CD4-positive, alpha-beta T cell (primary cell): ENCODE data around the gene PDIA4. TPM values are rescaled to one million over a fixed set of nuclear protein-coding genes. Genes with fewer than 3 reads are reported as not detected.
"Not testable (repeated sequence)": the region's sequence is repeated elsewhere in the genome, so short reads cannot be mapped to it uniquely, and the experiment has no call there.

Source experiments
- ATAC-seq: fragments of 200-7000 bp; cut with Tn5 transposase; one replicate; pipeline ENCODE4 v1.10.0; 2022; ENCODE audit warnings: mild to moderate bottlenecking; ENCODE audit not compliant: poor library complexity
- CTCF ChIA-PET: fragments of 350-600 bp; sonication (Branson Sonifier 250); formaldehyde crosslinking; loops from one replicate; lab custom pipeline; 2021; ENCODE audit warnings: antibody characterized with exemption, inconsistent platforms; lab: Charles Lee
- POLR2A ChIA-PET: fragments of 350-600 bp; sonication (Branson Sonifier 250); formaldehyde crosslinking; loops from one replicate; lab custom pipeline; 2021; ENCODE audit warnings: antibody characterized with exemption, inconsistent platforms; lab: Charles Lee
- DNase-seq, 14 experiments: peaks; one replicate each; pipeline ENCODE4 v3.0.0-alpha.2; 2013 to 2020; ENCODE audit warnings: mixed read lengths in 2 of 14
- H3K27ac ChIP-seq, 2 donors: one replicate each; pipeline versions ENCODE4 v1.5.1 to v1.7.0; 2013; ENCODE audit warnings: low read length in 2 of 2, low read depth in 1 of 2, mild to moderate bottlenecking in 1 of 2
- H3K27me3 ChIP-seq, 2 experiments: 1 replicate in 1 of 2; 2 replicates in 1 of 2; pipeline versions ENCODE4 v1.6.1 to v1.7.0; 2013; ENCODE audit warnings: low read length in 2 of 2, control low read depth in 1 of 2, mild to moderate bottlenecking in 1 of 2, moderate library complexity in 1 of 2; ENCODE audit not compliant: insufficient read depth in 2 of 2, control insufficient read depth in 1 of 2
- H3K36me3 ChIP-seq: one replicate; pipeline ENCODE4 v1.6.1; 2013; ENCODE audit warnings: low read length, control low read depth; ENCODE audit not compliant: insufficient read depth
- H3K4me1 ChIP-seq: one replicate; pipeline ENCODE4 v1.6.1; 2013; ENCODE audit warnings: low read length, control low read depth; ENCODE audit not compliant: insufficient read depth
- H3K4me3 ChIP-seq: one replicate; pipeline ENCODE4 v1.5.1; 2013; ENCODE audit warnings: mild to moderate bottlenecking, low read length, moderate library complexity
- H3K9me3 ChIP-seq, 2 experiments: 1 replicate in 1 of 2; 2 replicates in 1 of 2; pipeline versions ENCODE4 v1.6.1 to v1.7.0; 2013; ENCODE audit warnings: low read length in 2 of 2, mild to moderate bottlenecking in 2 of 2, control low read depth in 1 of 2, moderate library complexity in 1 of 2; ENCODE audit not compliant: control insufficient read depth in 1 of 2, insufficient read depth in 1 of 2
- H3K27ac Mint-ChIP-seq: one replicate; pipeline ENCODE4 v1.8.0; 2020; ENCODE audit warnings: mixed read lengths
- H3K27me3 Mint-ChIP-seq: one replicate; pipeline ENCODE4 v1.8.0; 2021; ENCODE audit warnings: mixed read lengths
- H3K36me3 Mint-ChIP-seq: one replicate; pipeline ENCODE4 v1.8.0; 2021; ENCODE audit warnings: low read depth, mixed read lengths
- H3K4me1 Mint-ChIP-seq: one replicate; pipeline ENCODE4 v1.8.0; 2021; ENCODE audit warnings: low read depth, mixed read lengths
- H3K4me3 Mint-ChIP-seq: one replicate; pipeline ENCODE4 v1.8.0; 2020; ENCODE audit warnings: mild to moderate bottlenecking, mixed read lengths
- H3K9me3 Mint-ChIP-seq: one replicate; pipeline ENCODE4 v1.8.0; 2020; ENCODE audit warnings: mixed read lengths
- CTCF ChIP-seq: fragments of 200-600 bp; IDR thresholded peaks from one replicate; pipeline ENCODE4 v1.8.0; 2022; ENCODE audit warnings: antibody characterized with exemption, mild to moderate bottlenecking
- intact Hi-C, 2 experiments: fragments of 100-400 bp; cut with DNase I in 1 of 2; cut with micrococcal nuclease in 1 of 2; formaldehyde crosslinking; loops; one replicate each; pipeline versions ENCODE4 v1.15.1 to v1.9.0; 2023 to 2025; cut with DNase I, micrococcal nuclease
- total RNA-seq, 174 experiments: library from RNA in 2 of 174; stranded (reverse) in 2 of 174; gene quantifications; one replicate each; pipeline ENCODE4 v1.2.3 and lab custom pipeline; 2021 to 2026

PDIA4 gene
- total RNA-seq, 2 experiments from 2014 or later: 19.5 to 19.9 TPM

- no peak overlapping the region for H3K27ac ChIP-seq
- peaks cover 0 to 3% of the 10 kb centered on the region in 2 experiments for H3K9me3 ChIP-seq
- ChIA-PET POLR2A (no interaction called here), CTCF (no interaction called here)
- no peaks in the 10 kb centered on the region for H3K27me3 ChIP-seq
- Mint-ChIP-seq H3K36me3 (no peaks in the 10 kb centered on the region), H3K4me1 (no peaks in the 10 kb centered on the region), H3K9me3 (no peaks in the 10 kb centered on the region), H3K27me3 (peaks cover 6% of the 10 kb centered on the region), H3K4me3 (no peak overlapping the region), H3K27ac (no peak overlapping the region)
- TF ChIP-seq CTCF: no peak
- H3K4me3 ChIP-seq: no peak overlapping the region
- ATAC-seq (no peak), DNase-seq (no peak)
- H3K4me1 ChIP-seq: no peaks in the 10 kb centered on the region
- intact Hi-C loops: no loop called here
- no peaks in the 10 kb centered on the region for H3K36me3 ChIP-seq
These were observed 13.0 kb upstream of the PDIA4 start for GRCh38 chr7:149041350-149041749.

GRCh38 chr7:149038641-149039040, 10.3 kb upstream of the PDIA4 start:
- POLR2A ChIA-PET, H3K4me1 Mint-ChIP-seq, H3K4me3 ChIP-seq, intact Hi-C loops, H3K36me3 ChIP-seq, H3K4me1 ChIP-seq, H3K27me3 ChIP-seq, H3K4me3 Mint-ChIP-seq, H3K27ac ChIP-seq, H3K9me3 ChIP-seq, CTCF ChIA-PET, H3K27ac Mint-ChIP-seq, H3K27me3 Mint-ChIP-seq, DNase-seq, ATAC-seq, H3K36me3 Mint-ChIP-seq, H3K9me3 Mint-ChIP-seq: not testable (repeated sequence)

GRCh38 chr7:149036676-149037075, 8.4 kb upstream of the PDIA4 start:
- H3K9me3 Mint-ChIP-seq: no peaks in the 10 kb centered on the region

More at GRCh38 chr7:149036676-149037075, 8.4 kb upstream of the PDIA4 start:
- H3K27ac ChIP-seq: no peak overlapping the region
- no peak for TF ChIP-seq CTCF
- intact Hi-C loops: no loop called here
- DNase-seq (no peak), ATAC-seq (no peak)
- H3K4me3 Mint-ChIP-seq: no peak overlapping the region
- peaks cover 0 to 4% of the 10 kb centered on the region in 2 experiments for H3K9me3 ChIP-seq
- H3K4me1 Mint-ChIP-seq: no peaks in the 10 kb centered on the region
- ChIA-PET CTCF (no interaction called here), POLR2A (no interaction called here)
- no peak overlapping the region for H3K27ac Mint-ChIP-seq
- H3K4me3 ChIP-seq: no peak overlapping the region
- no peaks in the 10 kb centered on the region for H3K36me3 ChIP-seq
- peaks cover 6% of the 10 kb centered on the region for H3K27me3 Mint-ChIP-seq
- H3K4me1 ChIP-seq: no peaks in the 10 kb centered on the region
- no peaks in the 10 kb centered on the region for H3K36me3 Mint-ChIP-seq
- no peaks in the 10 kb centered on the region for H3K27me3 ChIP-seq
